ENCODE results near the gene PHF2.
"Not testable (repeated sequence)": the region's sequence is repeated elsewhere in the genome, so short reads cannot be mapped to it uniquely, and the experiment has no call there.

PHF2 gene

DNA sequence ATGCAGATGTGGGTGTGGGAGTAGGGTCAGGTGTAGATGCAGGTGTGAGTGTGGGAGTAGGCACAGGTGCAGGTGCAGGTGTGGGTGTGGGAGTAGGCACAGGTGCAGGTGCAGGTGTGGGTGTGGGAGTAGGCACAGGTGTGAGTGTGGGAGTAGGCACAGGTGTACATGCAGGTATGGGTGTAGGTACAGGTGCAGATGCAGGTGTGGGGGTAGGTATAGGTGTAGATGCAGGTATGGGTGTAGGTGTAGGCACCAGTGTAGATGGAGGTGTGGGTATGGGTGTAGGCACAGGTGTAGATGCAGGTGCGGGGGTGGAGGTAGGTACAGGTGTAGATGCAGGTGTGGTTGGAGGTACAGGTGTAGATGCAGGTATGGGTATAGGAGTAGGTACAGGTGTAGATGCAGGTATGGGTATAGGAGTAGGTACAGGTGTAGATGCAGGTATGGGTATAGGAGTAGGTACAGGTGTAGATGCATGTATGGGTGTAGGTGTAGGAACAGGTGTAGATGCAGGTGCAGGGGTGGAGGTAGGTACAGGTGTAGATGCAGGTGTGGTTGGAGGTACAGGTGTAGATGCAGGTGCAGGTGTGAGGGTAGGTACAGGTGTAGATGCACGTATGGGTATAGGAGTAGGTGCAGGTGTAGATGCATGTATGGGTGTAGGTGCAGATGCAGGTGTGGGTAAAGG, 96.1 kb downstream of the PHF2 start:
- H3K27ac ChIP-seq (ENCODE audit: low read depth, low read length); H3K27me3 ChIP-seq (ENCODE audit: insufficient read depth, low read length); H3K4me1 ChIP-seq (ENCODE audit: insufficient read depth, low read length); H3K36me3 ChIP-seq (ENCODE audit: insufficient read depth, low read length); H3K9ac ChIP-seq (ENCODE audit: low read depth, low read length); H3K4me3 ChIP-seq (ENCODE audit: low read length); H3K9me3 ChIP-seq (ENCODE audit: insufficient read depth, low read depth, low read length): not testable (repeated sequence)
- 97% methylated on average over 2 of the region's 2 CpGs for WGBS

DNA sequence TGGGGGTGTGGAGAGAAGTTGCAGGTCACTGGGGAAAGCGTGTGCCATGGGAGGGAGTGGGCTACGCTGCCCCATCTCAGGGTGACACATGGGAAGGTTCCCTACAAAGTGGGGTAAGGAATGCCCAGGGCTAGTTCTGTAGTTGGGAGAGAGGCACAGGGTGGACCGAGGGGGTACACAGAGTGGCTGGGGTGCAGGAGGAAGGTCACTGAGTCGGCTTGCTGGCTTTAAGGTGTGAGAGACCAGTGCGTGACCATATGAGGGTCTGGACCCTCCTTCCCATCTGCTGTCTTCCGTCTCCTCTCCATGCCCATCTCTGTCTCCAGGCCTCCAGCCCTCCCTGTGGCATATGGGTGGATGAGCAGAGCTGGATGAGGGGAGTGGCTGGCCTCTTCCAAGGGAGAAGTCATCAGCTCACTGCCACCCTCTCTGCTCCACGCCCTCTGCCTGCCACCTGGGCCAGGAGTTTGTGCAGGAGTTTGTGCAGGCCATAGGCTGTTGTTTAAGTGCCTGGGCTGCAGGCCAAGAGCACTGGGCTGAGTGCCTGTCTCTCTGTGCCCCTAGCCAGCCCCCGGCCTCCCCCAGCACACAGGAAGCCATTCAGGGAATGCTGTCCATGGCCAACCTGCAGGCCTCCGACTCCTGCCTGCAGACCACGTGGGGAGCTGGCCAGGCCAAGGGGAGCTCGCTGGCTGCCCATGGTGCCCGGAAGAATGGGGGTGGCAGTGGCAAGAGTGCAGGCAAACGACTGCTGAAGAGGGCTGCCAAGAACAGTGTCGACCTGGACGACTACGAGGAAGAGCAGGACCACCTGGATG, 96.8 kb downstream of the PHF2 start:
- H3K36me3 ChIP-seq (ENCODE audit: insufficient read depth, low read length): peaks cover 10% of the 10 kb centered on the region; the same call in 1 of the 2 replicates
- no peaks in the 10 kb centered on the region for H3K27me3 ChIP-seq (ENCODE audit: insufficient read depth, low read length)
- no peak overlapping the region for H3K9ac ChIP-seq (ENCODE audit: low read depth, low read length)
- 96% methylated on average over 16 of the region's 16 CpGs for WGBS
- no peaks in the 10 kb centered on the region; the same call in 1 of the 2 replicates for H3K4me1 ChIP-seq (ENCODE audit: insufficient read depth, low read length)
- no peak overlapping the region for H3K27ac ChIP-seq (ENCODE audit: low read depth, low read length)
- H3K4me3 ChIP-seq (ENCODE audit: low read length): no peak overlapping the region
- no peaks in the 10 kb centered on the region for H3K9me3 ChIP-seq (ENCODE audit: insufficient read depth, low read depth, low read length)

DNA sequence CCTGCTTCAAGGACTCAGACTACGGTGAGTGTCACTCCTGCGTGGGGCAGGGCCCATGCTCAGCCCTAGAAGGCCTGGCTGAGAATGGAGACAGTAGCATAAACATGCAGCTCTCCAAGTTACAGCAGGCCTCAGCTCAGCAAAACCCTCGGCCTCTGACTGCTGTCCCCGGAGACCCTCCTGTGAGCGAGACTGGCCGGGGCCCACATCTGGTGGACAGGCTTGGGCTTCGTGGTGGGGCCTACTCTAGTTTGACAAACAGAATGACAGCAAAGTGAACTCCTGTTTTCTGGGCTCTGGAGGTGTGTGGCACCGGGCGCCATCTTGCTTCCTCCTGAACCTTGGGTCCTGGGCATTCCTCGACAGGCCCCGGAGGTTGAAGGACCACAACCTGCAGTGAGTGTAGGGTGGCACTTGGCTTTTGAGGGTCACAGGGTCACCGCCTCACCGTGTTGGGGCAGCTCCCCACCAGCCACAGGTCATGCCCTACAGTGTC, 97.5 kb downstream of the PHF2 start:
- 94% methylated on average over 13 of the region's 13 CpGs for WGBS

GRCh38 chr9:93674580-93675335, 98.4 kb downstream of the PHF2 start:
- Histone ChIP-seq H3K4me3 (ENCODE audit: low read length) (no peak overlapping the region), H3K9ac (ENCODE audit: low read depth, low read length) (no peak overlapping the region), H3K27me3 (ENCODE audit: insufficient read depth, low read length) (no peaks in the 10 kb centered on the region), H3K27ac (ENCODE audit: low read depth, low read length) (no peak overlapping the region), H3K9me3 (ENCODE audit: insufficient read depth, low read depth, low read length) (no peaks in the 10 kb centered on the region), H3K36me3 (ENCODE audit: insufficient read depth, low read length) (peaks cover 10% of the 10 kb centered on the region; the same call in 1 of the 2 replicates), H3K4me1 (ENCODE audit: insufficient read depth, low read length) (no peaks in the 10 kb centered on the region)
- WGBS: 94% methylated on average over 14 of the region's 14 CpGs

More for the DNA sequence above, 97.5 kb downstream of the PHF2 start:
- Histone ChIP-seq H3K27me3 (ENCODE audit: insufficient read depth, low read length) (no peaks in the 10 kb centered on the region), H3K4me3 (ENCODE audit: low read length) (no peak overlapping the region), H3K4me1 (ENCODE audit: insufficient read depth, low read length) (no peaks in the 10 kb centered on the region), H3K27ac (ENCODE audit: low read depth, low read length) (no peak overlapping the region), H3K9me3 (ENCODE audit: insufficient read depth, low read depth, low read length) (no peaks in the 10 kb centered on the region), H3K36me3 (ENCODE audit: insufficient read depth, low read length) (peaks cover 10% of the 10 kb centered on the region; the same call in 1 of the 2 replicates), H3K9ac (ENCODE audit: low read depth, low read length) (no peak overlapping the region)

DNA sequence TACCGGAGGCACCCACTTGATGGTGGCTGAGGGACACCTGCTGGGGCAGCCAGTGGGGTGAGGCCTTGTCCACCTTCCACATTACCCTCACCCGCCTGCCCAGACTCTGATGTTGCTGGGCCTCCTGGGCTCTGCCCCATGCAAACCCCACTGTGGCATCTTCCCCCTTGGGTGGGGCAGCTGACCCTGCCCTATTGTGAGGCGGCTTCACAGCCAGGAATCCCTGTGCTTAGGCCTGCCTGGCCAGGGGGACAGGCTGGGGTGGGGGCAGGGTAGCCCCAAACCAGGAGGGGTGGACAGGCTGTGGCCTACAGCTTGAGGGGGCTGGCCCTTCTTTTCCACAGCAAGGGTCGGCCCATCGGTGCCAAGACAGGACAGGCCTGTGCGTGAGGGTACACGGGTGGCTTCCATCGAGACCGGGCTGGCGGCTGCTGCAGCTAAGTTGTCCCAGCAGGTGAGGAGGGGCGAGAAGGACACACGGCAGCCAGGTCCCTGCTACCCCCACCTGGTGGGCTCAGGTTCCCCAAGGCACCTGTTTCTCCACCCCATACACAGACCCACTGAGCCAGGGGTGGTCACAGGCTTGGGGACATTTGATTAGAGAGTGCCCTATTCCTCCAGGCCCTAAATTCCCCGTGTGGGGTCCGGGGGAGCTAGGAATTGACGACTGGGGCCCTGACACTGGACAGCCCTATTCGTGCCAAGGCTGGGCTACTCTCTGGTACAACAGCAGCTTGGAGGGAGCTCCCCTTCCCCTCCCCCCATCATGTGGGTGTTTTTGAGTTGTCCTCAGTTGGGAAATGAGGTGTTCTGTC, 99.2 kb downstream of the PHF2 start:
- peaks cover 10% of the 10 kb centered on the region; the same call in 1 of the 2 replicates for H3K36me3 ChIP-seq (ENCODE audit: insufficient read depth, low read length)
- no peaks in the 10 kb centered on the region for H3K27me3 ChIP-seq (ENCODE audit: insufficient read depth, low read length)
- no peaks in the 10 kb centered on the region for H3K4me1 ChIP-seq (ENCODE audit: insufficient read depth, low read length)
- H3K27ac ChIP-seq (ENCODE audit: low read depth, low read length): no peak overlapping the region
- 94% methylated on average over 16 of the region's 16 CpGs for WGBS
- H3K4me3 ChIP-seq (ENCODE audit: low read length): no peak overlapping the region
- no peak overlapping the region for H3K9ac ChIP-seq (ENCODE audit: low read depth, low read length)
- no peaks in the 10 kb centered on the region for H3K9me3 ChIP-seq (ENCODE audit: insufficient read depth, low read depth, low read length)

GRCh38 chr9:93676310-93677047, 100.1 kb downstream of the PHF2 start:
- Histone ChIP-seq H3K36me3 (ENCODE audit: insufficient read depth, low read length) (peaks cover 10% of the 10 kb centered on the region; the same call in 1 of the 2 replicates), H3K27me3 (ENCODE audit: insufficient read depth, low read length) (no peaks in the 10 kb centered on the region), H3K27ac (ENCODE audit: low read depth, low read length) (no peak overlapping the region), H3K4me1 (ENCODE audit: insufficient read depth, low read length) (no peaks in the 10 kb centered on the region), H3K9ac (ENCODE audit: low read depth, low read length) (no peak overlapping the region), H3K9me3 (ENCODE audit: insufficient read depth, low read depth, low read length) (no peaks in the 10 kb centered on the region), H3K4me3 (ENCODE audit: low read length) (no peak overlapping the region)
- 96% methylated on average over 23 of the region's 23 CpGs for WGBS

DNA sequence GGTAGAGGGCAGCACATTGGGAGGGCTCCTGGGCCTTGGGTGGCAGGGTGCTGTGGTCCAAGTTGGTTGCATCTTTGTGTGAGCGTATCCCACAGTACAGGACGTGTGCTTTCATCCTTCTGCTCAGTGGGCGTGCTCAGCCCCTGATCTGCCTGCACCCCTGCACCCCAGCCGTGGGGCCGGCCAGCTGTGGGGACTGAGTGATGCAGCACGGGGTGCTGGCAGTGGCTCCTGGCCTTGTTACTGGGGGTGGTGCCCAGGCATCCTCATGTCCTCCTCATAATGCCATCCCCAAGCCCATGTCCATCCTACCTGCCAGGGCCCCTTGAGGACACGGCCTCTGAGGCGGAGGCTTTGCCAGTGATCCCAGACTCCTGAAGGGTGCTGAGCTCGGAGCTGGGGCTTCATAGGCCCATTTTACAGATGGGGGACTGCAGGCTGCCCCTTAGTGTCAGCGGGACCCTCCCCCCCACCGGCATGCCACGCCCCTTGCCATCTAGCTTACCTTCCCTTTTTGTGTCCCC, 100.7 kb downstream of the PHF2 start:
- Histone ChIP-seq H3K4me3 (ENCODE audit: low read length) (no peak overlapping the region), H3K9me3 (ENCODE audit: insufficient read depth, low read depth, low read length) (no peaks in the 10 kb centered on the region), H3K36me3 (ENCODE audit: insufficient read depth, low read length) (peaks cover 10% of the 10 kb centered on the region; the same call in 1 of the 2 replicates), H3K27ac (ENCODE audit: low read depth, low read length) (no peak overlapping the region), H3K9ac (ENCODE audit: low read depth, low read length) (no peak overlapping the region), H3K27me3 (ENCODE audit: insufficient read depth, low read length) (no peaks in the 10 kb centered on the region), H3K4me1 (ENCODE audit: insufficient read depth, low read length) (no peaks in the 10 kb centered on the region)
- 91% methylated on average over 12 of the region's 12 CpGs for WGBS

DNA sequence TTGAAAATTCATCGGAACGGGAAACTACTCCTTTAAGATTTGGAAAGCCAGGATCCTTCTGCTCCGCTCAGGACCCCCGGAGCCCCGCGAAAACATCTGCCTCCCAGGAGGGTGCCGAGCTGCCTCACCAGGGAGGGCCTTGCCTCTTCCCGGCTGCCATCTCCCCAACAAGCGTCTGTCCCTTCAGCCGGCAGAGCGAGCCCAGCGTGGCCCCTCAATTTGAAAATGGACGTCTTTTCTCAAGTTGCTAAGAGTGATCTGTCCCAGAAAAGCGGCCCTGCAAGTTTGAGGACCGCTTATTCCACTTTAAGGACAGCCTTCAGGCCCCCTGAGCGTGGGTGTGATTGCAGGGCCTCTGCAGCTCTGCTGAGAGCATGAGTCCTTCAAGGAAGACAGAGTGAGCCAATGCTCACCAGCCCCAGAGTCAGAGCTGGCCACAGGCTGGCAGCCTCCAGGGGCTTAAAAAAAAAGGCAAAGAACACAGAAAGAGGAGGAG, 101.3 kb downstream of the PHF2 start:
- peaks cover 10% of the 10 kb centered on the region; the same call in 1 of the 2 replicates for H3K36me3 ChIP-seq (ENCODE audit: insufficient read depth, low read length)
- H3K27ac ChIP-seq (ENCODE audit: low read depth, low read length): no peak overlapping the region
- no peaks in the 10 kb centered on the region for H3K9me3 ChIP-seq (ENCODE audit: insufficient read depth, low read depth, low read length)
- H3K4me3 ChIP-seq (ENCODE audit: low read length): no peak overlapping the region
- no peak overlapping the region for H3K9ac ChIP-seq (ENCODE audit: low read depth, low read length)
- no peaks in the 10 kb centered on the region for H3K27me3 ChIP-seq (ENCODE audit: insufficient read depth, low read length)
- 92% methylated on average over 16 of the region's 16 CpGs for WGBS
- H3K4me1 ChIP-seq (ENCODE audit: insufficient read depth, low read length): no peaks in the 10 kb centered on the region

GRCh38 chr9:93678199-93679019, 102.0 kb downstream of the PHF2 start:
- peaks cover 10% of the 10 kb centered on the region; the same call in 1 of the 2 replicates for H3K36me3 ChIP-seq (ENCODE audit: insufficient read depth, low read length)
- 95% methylated on average over 15 of the region's 17 CpGs for WGBS
- H3K4me1 ChIP-seq (ENCODE audit: insufficient read depth, low read length): no peaks in the 10 kb centered on the region
- H3K9me3 ChIP-seq (ENCODE audit: insufficient read depth, low read depth, low read length): no peaks in the 10 kb centered on the region
- no peak overlapping the region for H3K27ac ChIP-seq (ENCODE audit: low read depth, low read length)
- H3K27me3 ChIP-seq (ENCODE audit: insufficient read depth, low read length): no peaks in the 10 kb centered on the region
- H3K4me3 ChIP-seq (ENCODE audit: low read length): no peak overlapping the region
- no peak overlapping the region for H3K9ac ChIP-seq (ENCODE audit: low read depth, low read length)
